H1 (cell line): Measurements from ENCODE around the gene STX8.

Experiments used
- CTCF ChIP-seq, 3 experiments: IDR thresholded peaks; 1 replicate in 2 of 3; 2 replicates in 1 of 3; pipeline versions ENCODE4 v1.5.1 to v1.6.1; 2011; ENCODE audit warnings: low read length in 3 of 3, mild to moderate bottlenecking in 3 of 3, inconsistent platforms in 2 of 3, low read depth in 1 of 3, moderate library complexity in 1 of 3; ENCODE audit not compliant: insufficient read depth in 1 of 3; ENCODE audit errors: control extremely low read depth in 1 of 3
- EP300 ChIP-seq, 2 experiments: IDR thresholded peaks; 1 replicate in 1 of 2; 2 replicates in 1 of 2; pipeline ENCODE4 v1.6.1; 2011 to 2012; ENCODE audit warnings: low read depth in 2 of 2, low read length in 2 of 2, mild to moderate bottlenecking in 2 of 2, borderline replicate concordance in 1 of 2, inconsistent platforms in 1 of 2, moderate library complexity in 1 of 2
- PHF8 ChIP-seq: fragments of 200-600 bp; sonication (generic); conservative IDR thresholded peaks from 2 replicates; pipeline ENCODE4 v1.7.1; 2012; ENCODE audit warnings: low read depth, mild to moderate bottlenecking, inconsistent platforms, low read length, moderate library complexity
- POLR2A ChIP-seq, 2 experiments: IDR thresholded peaks; 1 replicate in 1 of 2; 2 replicates in 1 of 2; pipeline ENCODE4 v1.6.1; 2011; ENCODE audit warnings: low read depth in 2 of 2, low read length in 2 of 2, mild to moderate bottlenecking in 2 of 2; ENCODE audit errors: control extremely low read depth in 1 of 2
- POLR2AphosphoS5 ChIP-seq: IDR thresholded peaks from 2 replicates; pipeline ENCODE4 v1.6.1; 2011; ENCODE audit warnings: low read depth, low read length
- RAD21 ChIP-seq, 2 experiments: IDR thresholded peaks in 1 of 2; conservative IDR thresholded peaks in 1 of 2; 2 replicates each; pipeline ENCODE4 v1.6.1; 2011; ENCODE audit warnings: low read depth in 2 of 2, low read length in 2 of 2, improper control_type of control experiment in 1 of 2, inconsistent platforms in 1 of 2, mild to moderate bottlenecking in 1 of 2, moderate library complexity in 1 of 2
- SIRT6 ChIP-seq: IDR thresholded peaks from one replicate; pipeline ENCODE4 v1.7.1; 2012; ENCODE audit warnings: low read length, inconsistent platforms
- TAF1 ChIP-seq: IDR thresholded peaks from 2 replicates; pipeline ENCODE4 v1.6.1; 2011; ENCODE audit warnings: mild to moderate bottlenecking, low read depth, low read length
- YY1 ChIP-seq: IDR thresholded peaks from 2 replicates; pipeline ENCODE4 v1.6.1; 2011; ENCODE audit warnings: low read depth, mild to moderate bottlenecking, low read length

- TF ChIP-seq PHF8 (no peak), SIRT6 (no peak), CTCF (IDR thresholded peaks at IDR 0.05; ENCODE audit: control extremely low read depth in 1 of 3, insufficient read depth in 1 of 3, low read depth in 1 of 3, low read length in 3 of 3) (no peak), TAF1 (no peak), POLR2A (IDR thresholded peaks at IDR 0.05; ENCODE audit: control extremely low read depth in 1 of 2, low read depth in 2 of 2, low read length in 2 of 2) (no peak), EP300 (IDR thresholded peaks at IDR 0.05; ENCODE audit: borderline replicate concordance in 1 of 2, low read depth in 2 of 2, low read length in 2 of 2) (no peak), YY1 (no peak), POLR2AphosphoS5 (no peak), RAD21 (IDR thresholded peaks at IDR 0.05 in 1 of 2, conservative IDR thresholded peaks at IDR 0.05 in 1 of 2; ENCODE audit: low read depth in 2 of 2, low read length in 2 of 2) (no peak)
Observed at GRCh38 chr17:9360677-9361081, 214.9 kb downstream of the STX8 start.
